Activated B cell treated with CpG ODN at 0.5 μM for 24 hours (primary cell): ENCODE results near the gene RIMS1. TPM values are rescaled to one million over a fixed set of nuclear protein-coding genes. Genes with fewer than 3 reads are reported as not detected.
"Not testable (repeated sequence)": the region's sequence is repeated elsewhere in the genome, so short reads cannot be mapped to it uniquely, and the experiment has no call there.

Experiments used
- ATAC-seq: fragments of 200-7000 bp; cut with Tn5 transposase; one replicate; pipeline ENCODE4 v1.10.0; 2021; ENCODE audit warnings: low read depth, mild to moderate bottlenecking, moderate library complexity
- CTCF ChIA-PET: fragments of 350-600 bp; sonication (Branson Sonifier 250); formaldehyde crosslinking; loops from one replicate; lab custom pipeline; 2021; ENCODE audit warnings: antibody characterized with exemption; lab: Charles Lee
- POLR2A ChIA-PET: fragments of 350-600 bp; sonication (Branson Sonifier 250); formaldehyde crosslinking; loops from one replicate; lab custom pipeline; 2021; ENCODE audit warnings: antibody characterized with exemption; lab: Charles Lee
- DNase-seq: peaks from one replicate; pipeline ENCODE4 v3.0.0; 2022
- H3K27ac Mint-ChIP-seq: one replicate; pipeline ENCODE4 v1.8.0; 2020; ENCODE audit warnings: mixed read lengths
- H3K27me3 Mint-ChIP-seq: one replicate; pipeline ENCODE4 v1.8.0; 2021; ENCODE audit warnings: mixed read lengths
- H3K36me3 Mint-ChIP-seq: one replicate; pipeline ENCODE4 v1.8.0; 2021; ENCODE audit warnings: low read depth, mixed read lengths
- H3K4me1 Mint-ChIP-seq: one replicate; pipeline ENCODE4 v1.8.0; 2021; ENCODE audit warnings: mixed read lengths
- H3K4me3 Mint-ChIP-seq: one replicate; pipeline ENCODE4 v1.8.0; 2020; ENCODE audit warnings: mild to moderate bottlenecking, mixed read lengths
- H3K9me3 Mint-ChIP-seq: one replicate; pipeline ENCODE4 v1.8.0; 2020; ENCODE audit warnings: mixed read lengths
- intact Hi-C: fragments of 100-400 bp; cut with micrococcal nuclease; formaldehyde crosslinking; loops from one replicate; pipeline ENCODE4 v1.15.1; 2024
- total RNA-seq: library from RNA; stranded (reverse); gene quantifications from 2 replicates; pipeline ENCODE4 v1.2.3, GENCODE V29; 2022
- TF ChIP-seq, protein P1 (sequence below): fragments of 200-600 bp; IDR thresholded peaks from one replicate; pipeline ENCODE4 v1.8.0; 2022; ENCODE audit warnings: antibody characterized with exemption, mild to moderate bottlenecking

The RIMS1 gene
- total RNA-seq, 1 donor from 2014 or later, result not detected

DNA sequence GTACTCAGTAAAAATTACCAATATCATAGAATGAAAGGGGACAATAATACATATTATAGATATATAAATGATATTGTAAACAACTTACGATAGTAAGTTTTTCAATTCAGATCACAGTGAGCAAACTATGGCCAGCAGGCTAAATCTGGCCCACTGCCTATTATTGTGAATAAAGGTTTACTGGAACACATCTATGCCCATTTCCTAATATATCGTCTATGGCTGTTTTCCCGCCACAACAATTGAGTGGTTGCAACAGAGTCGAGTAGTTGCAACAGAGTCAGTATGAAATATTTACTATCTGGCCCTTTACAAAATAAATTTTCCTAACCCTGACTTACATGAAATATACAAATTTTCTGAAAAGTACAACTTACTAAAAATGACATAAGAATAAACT is 438.2 kb downstream of the RIMS1 start:
- DNase-seq, result no peak
- intact Hi-C loops, result no loop called here
- ChIA-PET CTCF (no interaction called here), POLR2A (no interaction called here)
- no peak overlapping the region for H3K4me3 Mint-ChIP-seq
- no peak overlapping the region for H3K27ac Mint-ChIP-seq
- TF ChIP-seq, protein P1, sequence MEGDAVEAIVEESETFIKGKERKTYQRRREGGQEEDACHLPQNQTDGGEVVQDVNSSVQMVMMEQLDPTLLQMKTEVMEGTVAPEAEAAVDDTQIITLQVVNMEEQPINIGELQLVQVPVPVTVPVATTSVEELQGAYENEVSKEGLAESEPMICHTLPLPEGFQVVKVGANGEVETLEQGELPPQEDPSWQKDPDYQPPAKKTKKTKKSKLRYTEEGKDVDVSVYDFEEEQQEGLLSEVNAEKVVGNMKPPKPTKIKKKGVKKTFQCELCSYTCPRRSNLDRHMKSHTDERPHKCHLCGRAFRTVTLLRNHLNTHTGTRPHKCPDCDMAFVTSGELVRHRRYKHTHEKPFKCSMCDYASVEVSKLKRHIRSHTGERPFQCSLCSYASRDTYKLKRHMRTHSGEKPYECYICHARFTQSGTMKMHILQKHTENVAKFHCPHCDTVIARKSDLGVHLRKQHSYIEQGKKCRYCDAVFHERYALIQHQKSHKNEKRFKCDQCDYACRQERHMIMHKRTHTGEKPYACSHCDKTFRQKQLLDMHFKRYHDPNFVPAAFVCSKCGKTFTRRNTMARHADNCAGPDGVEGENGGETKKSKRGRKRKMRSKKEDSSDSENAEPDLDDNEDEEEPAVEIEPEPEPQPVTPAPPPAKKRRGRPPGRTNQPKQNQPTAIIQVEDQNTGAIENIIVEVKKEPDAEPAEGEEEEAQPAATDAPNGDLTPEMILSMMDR, result no peak
- no peaks in the 10 kb centered on the region for H3K9me3 Mint-ChIP-seq
- no peaks in the 10 kb centered on the region for H3K4me1 Mint-ChIP-seq
- no peaks in the 10 kb centered on the region for H3K36me3 Mint-ChIP-seq
- ATAC-seq, result no peak
- peaks cover 10% of the 10 kb centered on the region for H3K27me3 Mint-ChIP-seq

DNA sequence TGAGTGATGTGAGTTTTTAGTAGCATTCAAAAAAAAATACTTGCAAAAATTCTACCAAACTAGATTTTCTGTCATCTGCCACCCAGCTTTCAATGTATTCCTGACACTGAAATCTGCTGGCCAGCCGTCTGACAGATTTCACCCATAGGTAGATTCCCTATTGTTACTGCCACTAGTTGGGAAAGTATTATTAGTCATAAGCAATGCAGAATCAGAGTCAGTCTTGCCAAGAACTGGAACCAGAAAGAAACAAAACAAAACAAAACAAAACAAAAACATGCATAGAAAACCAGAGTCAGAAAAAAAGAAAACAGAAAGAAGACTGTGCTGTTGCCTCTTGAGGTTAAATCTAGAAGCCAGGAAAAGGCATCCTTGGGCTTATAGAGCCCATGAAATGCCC is 442.4 kb downstream of the RIMS1 start:
- Mint-ChIP-seq H3K27me3 (peaks cover 13% of the 10 kb centered on the region), H3K4me3 (no peak overlapping the region), H3K9me3 (no peaks in the 10 kb centered on the region), H3K36me3 (no peaks in the 10 kb centered on the region), H3K4me1 (no peaks in the 10 kb centered on the region), H3K27ac (no peak overlapping the region)
- ChIA-PET CTCF (no interaction called here), POLR2A (no interaction called here)
- intact Hi-C loops, result no loop called here
- DNase-seq, result no peak
- TF ChIP-seq, protein P1, result no peak
- ATAC-seq, result no peak

DNA sequence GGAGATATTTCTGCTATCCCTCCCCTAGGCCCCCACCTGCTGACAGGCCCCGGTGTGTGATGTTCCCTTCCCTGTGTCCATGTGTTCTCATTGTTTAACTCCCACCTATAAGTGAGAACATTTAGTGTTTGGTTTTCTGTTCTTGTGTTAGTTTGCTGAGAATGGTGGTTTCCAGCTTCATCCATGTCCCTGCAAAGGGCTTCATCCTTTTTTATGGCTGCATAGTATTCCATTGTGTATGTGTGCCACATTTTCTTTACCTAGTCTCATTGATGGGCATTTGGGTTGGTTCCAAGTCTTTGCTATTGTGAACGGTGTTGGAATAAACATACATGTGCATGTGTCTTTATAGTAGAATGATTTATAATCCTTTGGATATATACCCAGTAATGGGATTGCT is 448.9 kb downstream of the RIMS1 start:
- CTCF ChIA-PET, H3K4me3 Mint-ChIP-seq, H3K27ac Mint-ChIP-seq, POLR2A ChIA-PET, H3K4me1 Mint-ChIP-seq, H3K9me3 Mint-ChIP-seq, intact Hi-C loops, H3K36me3 Mint-ChIP-seq, DNase-seq, H3K27me3 Mint-ChIP-seq, ATAC-seq: not testable (repeated sequence)

DNA sequence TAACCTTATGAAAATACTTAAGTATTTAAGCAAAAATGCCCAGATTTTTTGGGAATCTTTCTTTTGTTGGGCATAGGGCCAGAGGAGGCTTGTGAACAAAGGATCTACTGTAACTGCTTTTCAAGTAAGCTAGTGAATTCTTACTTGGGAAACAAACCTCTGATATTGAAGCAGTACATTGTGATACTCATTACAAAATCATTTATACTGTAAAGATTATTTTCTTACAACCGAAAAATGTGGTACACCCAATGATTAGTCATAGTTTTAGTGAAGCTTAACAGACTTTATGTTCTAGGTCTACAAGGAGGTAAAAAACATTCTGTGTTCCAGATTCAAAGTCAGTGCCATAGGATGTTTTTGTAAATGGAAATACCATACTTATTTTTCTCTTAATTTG is 462.6 kb downstream of the RIMS1 start:
- peaks cover 9% of the 10 kb centered on the region for H3K27me3 Mint-ChIP-seq
- H3K9me3 Mint-ChIP-seq, result no peaks in the 10 kb centered on the region
- no peaks in the 10 kb centered on the region for H3K36me3 Mint-ChIP-seq
- H3K27ac Mint-ChIP-seq, result no peak overlapping the region
- DNase-seq, result no peak
- POLR2A ChIA-PET, result no interaction called here
- H3K4me1 Mint-ChIP-seq, result no peaks in the 10 kb centered on the region
- no peak overlapping the region for H3K4me3 Mint-ChIP-seq
- intact Hi-C loops, result no loop called here
- no peak for ATAC-seq
- CTCF ChIA-PET, result no interaction called here
- TF ChIP-seq, protein P1, result no peak

DNA sequence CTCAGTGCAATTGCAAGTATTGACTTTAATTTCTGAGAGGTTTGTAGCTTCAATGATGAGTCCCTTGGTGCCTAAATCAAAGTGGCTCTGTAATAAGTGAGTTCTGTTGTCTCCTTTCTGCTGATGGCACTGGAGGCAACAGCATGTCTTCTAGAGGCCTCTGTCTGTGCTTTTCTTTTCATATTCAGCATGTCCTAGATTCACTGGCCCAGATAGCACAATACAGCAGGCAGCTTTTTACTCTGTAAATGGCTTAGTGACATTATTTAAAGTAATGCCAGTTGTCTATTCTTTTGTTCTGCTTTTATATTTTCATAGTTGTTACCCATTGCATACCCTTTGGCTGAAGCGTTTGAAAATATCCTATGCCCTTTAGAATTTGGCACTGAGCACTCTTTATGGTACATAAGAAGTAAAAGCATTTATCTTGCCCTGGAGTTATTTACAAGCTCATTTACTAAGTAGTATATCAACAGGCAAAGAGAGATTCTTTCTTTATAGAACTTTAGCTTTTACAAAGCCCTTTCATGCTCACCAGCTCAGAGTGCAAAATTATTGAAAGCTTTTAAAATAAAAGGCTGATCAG is 464.0 kb downstream of the RIMS1 start:
- DNase-seq (no peak), ATAC-seq (no peak)
- TF ChIP-seq, protein P1, result no peak
- H3K4me3 Mint-ChIP-seq, result no peak overlapping the region
- intact Hi-C loops, result no loop called here
- H3K27ac Mint-ChIP-seq, result no peak overlapping the region
- CTCF ChIA-PET, result no interaction called here
- H3K27me3 Mint-ChIP-seq, result peaks cover 9% of the 10 kb centered on the region
- H3K4me1 Mint-ChIP-seq, result no peaks in the 10 kb centered on the region
- H3K36me3 Mint-ChIP-seq, result no peaks in the 10 kb centered on the region
- H3K9me3 Mint-ChIP-seq, result no peaks in the 10 kb centered on the region
- POLR2A ChIA-PET, result no interaction called here
